Activated naive CD8-positive, alpha-beta T cell treated with anti-CD3 and anti-CD28 coated beads, Interleukin-2, amount 50 U/mL, for 24 hours (primary cell): ENCODE results near the gene TMCO6.
"Not testable (repeated sequence)": the region's sequence is repeated elsewhere in the genome, so short reads cannot be mapped to it uniquely, and the experiment has no call there.

Experiments used
- ATAC-seq: fragments of 150-1000 bp; cut with Tn5 transposase; one replicate; pipeline ENCODE4 v1.10.0; 2021
- DNase-seq: peaks from one replicate; pipeline ENCODE4 v3.0.0; 2021
- H3K27ac Mint-ChIP-seq: one replicate; pipeline ENCODE4 v1.8.0; 2021; ENCODE audit warnings: mild to moderate bottlenecking, mixed read lengths
- H3K27me3 Mint-ChIP-seq: one replicate; pipeline ENCODE4 v1.8.0; 2021; ENCODE audit warnings: mixed read lengths
- H3K36me3 Mint-ChIP-seq: one replicate; pipeline ENCODE4 v1.8.0; 2021; ENCODE audit warnings: low read depth, mixed read lengths
- H3K4me1 Mint-ChIP-seq: one replicate; pipeline ENCODE4 v1.8.0; 2021; ENCODE audit warnings: mixed read lengths
- H3K4me3 Mint-ChIP-seq: one replicate; pipeline ENCODE4 v1.8.0; 2021; ENCODE audit warnings: mild to moderate bottlenecking, moderate library complexity, mixed read lengths
- H3K9me3 Mint-ChIP-seq: one replicate; pipeline ENCODE4 v1.8.0; 2021; ENCODE audit warnings: mixed read lengths

The TMCO6 gene

DNA sequence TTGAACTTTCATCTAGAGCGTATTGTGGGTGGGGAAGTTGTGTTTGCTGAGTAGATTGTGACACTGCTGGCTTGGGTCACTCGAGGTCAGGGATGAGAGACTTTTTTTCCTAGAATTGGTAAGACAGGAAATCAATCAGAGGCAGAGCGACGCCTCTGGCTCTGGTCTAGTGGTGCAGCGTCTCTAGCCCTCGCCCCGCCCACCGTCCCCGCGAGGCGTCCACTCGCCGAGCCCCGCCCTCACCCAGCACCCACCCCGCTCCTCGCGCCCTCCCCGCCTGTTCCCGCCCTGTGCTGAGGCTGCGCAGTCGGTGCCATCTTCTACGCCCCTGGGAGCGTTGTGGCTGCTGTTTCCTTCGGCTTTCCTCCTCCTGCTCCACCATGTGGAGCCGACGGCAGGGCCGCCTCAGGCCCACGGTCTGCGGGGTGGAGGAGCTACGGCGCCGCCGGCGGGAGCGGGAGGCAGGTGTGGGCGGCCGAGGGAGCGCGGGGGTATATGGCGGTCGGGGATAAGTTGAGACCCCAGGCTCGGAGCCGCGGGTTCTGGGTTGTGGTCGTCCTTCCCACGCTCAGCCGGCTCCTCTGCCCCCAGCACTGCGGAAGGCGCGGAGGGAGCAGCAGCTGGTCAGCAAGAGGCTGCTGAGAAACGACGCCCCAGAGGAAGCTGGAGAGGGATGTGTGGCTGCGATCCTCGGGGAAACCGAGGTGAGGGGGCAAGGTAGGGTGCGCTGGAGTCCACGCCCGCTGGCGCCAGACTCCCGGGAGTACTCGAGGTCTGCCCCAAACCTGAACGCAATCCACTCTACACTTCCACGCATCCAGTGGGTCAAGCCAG is at the start of gene TMCO6:
Gene TMCO6, plus strand, starts transcription at position 304 of the 834 bp plus-strand sequence. Its CDS starts 77 bp downstream, at position 381.
- H3K27me3 Mint-ChIP-seq: no peaks in the 10 kb centered on the region
- H3K27ac Mint-ChIP-seq: peak within 1 kb of the TSS; percentile 94
- H3K36me3 Mint-ChIP-seq: peaks cover 24% of the 10 kb centered on the region
- H3K9me3 Mint-ChIP-seq: no peaks in the 10 kb centered on the region
- DNase-seq (peak; percentile 99), ATAC-seq (peak; percentile 91)
- H3K4me3 Mint-ChIP-seq: peak within 1 kb of the TSS; percentile 95
- H3K4me1 Mint-ChIP-seq: peaks cover 36% of the 10 kb centered on the region

GRCh38 chr5:140590861-140591260 is 48.4 kb upstream of the TMCO6 start:
- H3K27ac Mint-ChIP-seq: no peak overlapping the region

DNA sequence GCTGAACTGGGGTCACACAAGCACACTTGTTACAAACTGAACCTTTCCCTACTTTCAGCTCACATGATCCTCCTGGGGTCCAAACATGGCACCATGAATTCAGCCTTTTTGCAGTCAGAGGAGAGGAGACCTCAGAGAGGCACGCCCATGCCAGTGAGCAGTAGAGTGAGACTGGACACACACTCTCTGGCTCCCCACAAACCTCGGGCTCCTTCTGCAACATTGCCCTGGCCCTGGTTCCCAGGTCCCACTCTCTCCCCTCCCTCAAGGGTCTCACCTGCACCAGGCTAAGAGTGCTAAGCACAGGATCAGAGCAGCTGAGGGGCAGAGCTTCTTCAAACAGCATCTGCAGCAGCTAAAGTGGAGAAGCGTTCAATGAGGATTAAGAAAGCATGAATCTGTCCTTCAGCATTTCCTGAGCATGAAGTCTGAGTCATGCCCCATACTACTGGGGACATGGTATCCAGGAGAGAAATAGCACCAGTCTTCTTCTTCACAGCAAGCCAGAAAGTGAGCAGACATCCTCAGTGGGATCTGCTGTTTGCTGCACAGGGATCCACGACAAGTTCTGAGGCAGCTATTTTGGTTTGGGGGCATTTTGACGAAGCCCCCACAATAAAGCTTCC is 47.4 kb upstream of the TMCO6 start:
- Mint-ChIP-seq H3K4me3 (no peak overlapping the region), H3K36me3 (no peaks in the 10 kb centered on the region), H3K4me1 (peaks cover 6% of the 10 kb centered on the region), H3K27me3 (no peaks in the 10 kb centered on the region), H3K27ac (no peak overlapping the region), H3K9me3 (no peaks in the 10 kb centered on the region)
- DNase-seq: no peak
- ATAC-seq: no peak

More at GRCh38 chr5:140590861-140591260, 48.4 kb upstream of the TMCO6 start:
- Mint-ChIP-seq H3K36me3 (no peaks in the 10 kb centered on the region), H3K9me3 (no peaks in the 10 kb centered on the region), H3K4me1 (peaks cover 6% of the 10 kb centered on the region), H3K27me3 (no peaks in the 10 kb centered on the region), H3K4me3 (no peak overlapping the region)
- ATAC-seq: no peak
- DNase-seq: no peak

DNA sequence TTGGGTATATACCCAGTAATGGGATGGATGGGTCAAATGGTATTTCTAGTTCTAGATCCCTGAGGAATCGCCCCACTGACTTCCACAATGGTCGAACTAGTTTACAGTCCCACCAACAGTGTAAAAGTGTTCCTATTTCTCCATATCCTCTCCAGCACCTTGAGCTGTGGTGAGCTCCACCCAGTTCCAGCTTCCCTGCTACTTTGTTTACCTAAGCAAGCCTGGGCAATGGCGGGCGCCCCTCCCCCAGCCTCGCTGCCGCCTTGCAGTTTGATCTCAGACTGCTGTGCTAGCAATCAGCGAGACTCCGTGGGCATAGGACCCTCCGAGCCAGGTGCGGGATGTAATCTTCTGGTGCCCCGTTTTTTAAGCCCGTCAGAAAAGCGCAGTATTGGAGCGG is 46.2 kb upstream of the TMCO6 start:
- H3K27ac Mint-ChIP-seq, H3K9me3 Mint-ChIP-seq, H3K27me3 Mint-ChIP-seq, H3K4me3 Mint-ChIP-seq, ATAC-seq, H3K4me1 Mint-ChIP-seq, DNase-seq, H3K36me3 Mint-ChIP-seq: not testable (repeated sequence)

DNA sequence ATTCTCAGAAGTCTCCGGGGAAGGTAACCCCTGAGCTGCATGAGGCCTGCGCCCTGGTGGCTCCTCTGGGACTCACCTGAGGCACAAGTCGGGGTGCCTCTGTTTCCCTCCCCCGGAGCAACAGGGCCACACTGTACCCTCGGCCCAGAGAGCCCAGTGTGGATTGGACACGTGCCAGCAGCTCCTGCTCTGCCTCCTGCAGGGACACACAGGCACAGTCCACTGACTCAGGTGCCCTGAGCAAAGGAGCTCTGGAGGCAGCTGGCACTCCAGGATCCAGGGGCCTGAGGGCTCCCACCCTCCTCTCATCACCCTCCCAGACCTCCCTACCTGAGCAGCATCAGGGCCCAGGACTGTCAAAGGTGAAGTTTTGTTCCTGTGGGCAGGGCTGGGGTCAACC is 45.1 kb upstream of the TMCO6 start:
- Mint-ChIP-seq H3K9me3 (no peaks in the 10 kb centered on the region), H3K27me3 (no peaks in the 10 kb centered on the region), H3K4me1 (peaks cover 6% of the 10 kb centered on the region), H3K27ac (no peak overlapping the region), H3K36me3 (no peaks in the 10 kb centered on the region), H3K4me3 (no peak overlapping the region)
- ATAC-seq (no peak), DNase-seq (no peak)

GRCh38 chr5:140595538-140596300 is 43.5 kb upstream of the TMCO6 start:
- ATAC-seq: peak; percentile 40
- DNase-seq: no peak
- no peaks in the 10 kb centered on the region for H3K36me3 Mint-ChIP-seq

DNA sequence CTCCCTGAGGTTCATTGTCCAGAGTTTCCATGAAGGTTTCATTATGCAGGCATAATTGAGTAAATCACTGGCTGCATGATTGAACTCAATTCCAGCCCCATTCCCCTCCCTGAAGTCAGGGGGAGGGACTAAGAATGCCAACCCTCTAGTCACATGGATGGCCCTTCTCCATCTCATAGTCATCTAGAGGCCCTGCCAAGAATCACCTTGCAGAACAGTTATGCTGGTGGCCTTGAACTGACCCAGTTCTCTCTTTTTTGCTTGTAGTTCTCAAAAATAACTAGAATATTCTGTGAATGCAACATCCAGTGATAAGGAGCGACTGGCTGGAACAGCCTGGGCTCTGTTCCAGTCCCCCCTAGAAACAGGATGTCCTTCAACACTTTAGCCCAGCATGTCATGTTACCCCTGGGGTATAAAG is 42.9 kb upstream of the TMCO6 start:
- H3K9me3 Mint-ChIP-seq: no peaks in the 10 kb centered on the region
- DNase-seq (no peak), ATAC-seq (no peak)
- H3K4me1 Mint-ChIP-seq: peaks cover 6% of the 10 kb centered on the region
- no peak overlapping the region for H3K4me3 Mint-ChIP-seq
- H3K27me3 Mint-ChIP-seq: no peaks in the 10 kb centered on the region
- H3K27ac Mint-ChIP-seq: no peak overlapping the region
- H3K36me3 Mint-ChIP-seq: no peaks in the 10 kb centered on the region

More at GRCh38 chr5:140595538-140596300, 43.5 kb upstream of the TMCO6 start:
- peaks cover 6% of the 10 kb centered on the region for H3K4me1 Mint-ChIP-seq
- no peaks in the 10 kb centered on the region for H3K27me3 Mint-ChIP-seq
- no peak overlapping the region for H3K27ac Mint-ChIP-seq
- no peaks in the 10 kb centered on the region for H3K9me3 Mint-ChIP-seq
- no peak overlapping the region for H3K4me3 Mint-ChIP-seq

DNA sequence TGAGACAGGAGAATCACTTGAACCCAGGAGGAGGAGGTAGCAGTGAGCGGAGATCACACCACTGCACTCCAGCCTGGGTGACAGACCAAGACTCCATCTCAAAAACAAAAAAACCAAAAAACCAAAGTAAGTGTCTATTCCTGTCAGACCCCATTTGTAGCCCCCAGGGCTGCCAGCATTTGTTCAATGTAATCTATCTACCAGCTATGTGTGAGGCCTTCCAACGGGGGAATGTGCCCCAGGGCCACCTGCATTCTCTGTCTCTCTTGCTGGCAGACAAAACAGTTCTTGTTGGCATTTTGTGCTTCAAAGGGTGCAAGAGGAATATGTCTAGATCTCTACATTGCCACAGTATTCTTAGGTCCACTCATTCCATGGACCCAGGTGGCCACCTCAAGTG is 40.4 kb upstream of the TMCO6 start:
- Mint-ChIP-seq H3K27me3 (no peaks in the 10 kb centered on the region), H3K9me3 (no peaks in the 10 kb centered on the region)

DNA sequence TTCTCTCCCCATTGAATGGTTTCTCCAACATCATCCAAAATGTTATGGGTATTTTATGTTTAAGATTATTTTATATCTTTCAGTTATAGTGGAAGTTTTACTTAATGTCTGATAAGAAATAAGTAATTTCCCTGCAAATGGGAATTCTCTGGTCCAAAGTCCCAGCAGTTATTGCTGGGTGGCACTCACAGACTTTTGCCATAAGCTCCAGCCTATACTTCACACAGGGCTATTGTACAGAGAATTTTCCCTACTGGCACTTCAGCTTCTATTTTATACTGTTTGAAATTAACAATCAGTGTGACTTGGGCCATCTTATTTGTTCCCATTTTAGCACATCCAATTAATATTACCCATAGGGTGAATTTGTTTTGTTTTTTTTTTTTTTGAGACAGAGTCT is 39.2 kb upstream of the TMCO6 start:
- H3K4me3 Mint-ChIP-seq: no peak overlapping the region
- H3K27ac Mint-ChIP-seq: no peak overlapping the region
- no peaks in the 10 kb centered on the region for H3K9me3 Mint-ChIP-seq
- peaks cover 6% of the 10 kb centered on the region for H3K4me1 Mint-ChIP-seq
- ATAC-seq: no peak
- DNase-seq: no peak
- H3K36me3 Mint-ChIP-seq: no peaks in the 10 kb centered on the region
- H3K27me3 Mint-ChIP-seq: no peaks in the 10 kb centered on the region

More for the DNA sequence above, 40.4 kb upstream of the TMCO6 start:
- ATAC-seq: no peak
- no peak overlapping the region for H3K4me3 Mint-ChIP-seq
- no peak for DNase-seq
- H3K36me3 Mint-ChIP-seq: no peaks in the 10 kb centered on the region
- no peak overlapping the region for H3K27ac Mint-ChIP-seq
- peaks cover 6% of the 10 kb centered on the region for H3K4me1 Mint-ChIP-seq

GRCh38 chr5:140602147-140602546 is 37.1 kb upstream of the TMCO6 start:
- no peaks in the 10 kb centered on the region for H3K4me1 Mint-ChIP-seq
- H3K36me3 Mint-ChIP-seq: no peaks in the 10 kb centered on the region
- DNase-seq: no peak
- H3K9me3 Mint-ChIP-seq: no peaks in the 10 kb centered on the region
- no peak overlapping the region for H3K27ac Mint-ChIP-seq
- no peaks in the 10 kb centered on the region for H3K27me3 Mint-ChIP-seq
- H3K4me3 Mint-ChIP-seq: no peak overlapping the region
- ATAC-seq: no peak

GRCh38 chr5:140603446-140603698 is 35.9 kb upstream of the TMCO6 start:
- H3K27ac Mint-ChIP-seq, H3K36me3 Mint-ChIP-seq: not testable (repeated sequence)

DNA sequence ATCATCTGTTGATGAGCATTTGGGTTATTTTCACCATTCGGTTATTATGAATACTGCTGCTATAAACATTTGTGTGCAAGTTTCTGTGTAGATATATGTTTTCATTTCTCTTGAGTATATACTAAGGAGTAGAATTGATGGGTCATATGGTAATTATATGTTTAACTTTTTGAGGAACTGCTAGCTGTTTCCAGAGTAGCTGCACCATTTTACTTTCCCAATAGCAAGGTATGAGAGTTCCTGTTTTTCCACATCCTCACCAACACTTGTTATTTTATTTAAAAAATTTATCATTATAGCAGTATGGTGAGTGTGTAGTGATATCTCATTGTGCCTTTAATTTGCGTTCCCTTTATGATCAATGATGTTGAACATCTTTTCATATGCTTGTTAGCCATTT is 35.5 kb upstream of the TMCO6 start:
- Mint-ChIP-seq H3K27me3 (no peaks in the 10 kb centered on the region), H3K9me3 (no peaks in the 10 kb centered on the region), H3K4me3 (no peak overlapping the region), H3K4me1 (no peaks in the 10 kb centered on the region), H3K27ac (no peak overlapping the region), H3K36me3 (no peaks in the 10 kb centered on the region)
- DNase-seq (no peak), ATAC-seq (no peak)

More at GRCh38 chr5:140603446-140603698, 35.9 kb upstream of the TMCO6 start:
- H3K9me3 Mint-ChIP-seq, H3K4me1 Mint-ChIP-seq, DNase-seq, ATAC-seq, H3K27me3 Mint-ChIP-seq, H3K4me3 Mint-ChIP-seq: not testable (repeated sequence)

DNA sequence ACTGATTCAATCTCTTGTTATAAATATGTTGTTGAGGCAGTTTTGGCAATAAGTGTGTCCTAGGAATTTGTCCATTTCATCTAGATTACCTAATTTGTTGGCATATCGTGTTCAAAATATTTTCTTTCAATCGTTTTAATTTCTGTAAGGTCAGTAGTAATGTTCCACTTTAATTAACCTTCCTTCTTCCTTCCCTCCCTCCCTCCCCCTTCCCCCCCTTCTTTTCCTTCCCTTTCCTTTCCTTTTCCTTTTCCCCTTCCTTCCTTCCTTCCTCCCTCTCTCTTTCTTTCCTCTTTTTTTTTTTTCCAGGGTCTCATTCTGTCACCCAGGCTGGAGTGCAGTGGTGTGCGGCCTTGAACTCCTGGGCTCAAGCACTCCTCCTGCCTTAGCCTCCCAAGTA is 33.4 kb upstream of the TMCO6 start:
- no peaks in the 10 kb centered on the region for H3K9me3 Mint-ChIP-seq
- no peaks in the 10 kb centered on the region for H3K36me3 Mint-ChIP-seq
- ATAC-seq (no peak), DNase-seq (no peak)
- no peak overlapping the region for H3K4me3 Mint-ChIP-seq
- H3K27me3 Mint-ChIP-seq: no peaks in the 10 kb centered on the region
- no peak overlapping the region for H3K27ac Mint-ChIP-seq
- H3K4me1 Mint-ChIP-seq: no peaks in the 10 kb centered on the region

DNA sequence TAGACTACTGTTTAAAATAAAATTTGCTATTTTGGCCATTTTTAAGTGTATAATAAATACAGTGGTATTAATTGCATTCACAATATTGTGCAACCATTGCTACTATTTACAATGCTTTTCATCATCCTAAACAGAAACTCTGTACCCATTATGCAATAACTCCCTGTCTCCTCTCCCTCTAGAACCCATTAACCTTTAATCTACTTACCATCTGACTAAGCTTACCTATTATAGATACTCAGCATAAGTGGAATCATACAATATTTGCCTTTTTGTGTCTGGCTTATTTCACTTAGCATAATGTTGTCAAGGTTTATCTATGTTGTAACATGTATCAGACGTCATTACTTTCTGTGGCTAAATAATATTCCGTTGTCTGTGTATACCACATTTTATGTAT is 32.2 kb upstream of the TMCO6 start:
- H3K4me1 Mint-ChIP-seq: peaks cover 6% of the 10 kb centered on the region
- H3K4me3 Mint-ChIP-seq: no peak overlapping the region
- no peak for DNase-seq
- H3K9me3 Mint-ChIP-seq: no peaks in the 10 kb centered on the region
- no peaks in the 10 kb centered on the region for H3K36me3 Mint-ChIP-seq
- no peak overlapping the region for H3K27ac Mint-ChIP-seq
- ATAC-seq: peak; percentile 10
- H3K27me3 Mint-ChIP-seq: peaks cover 3% of the 10 kb centered on the region

DNA sequence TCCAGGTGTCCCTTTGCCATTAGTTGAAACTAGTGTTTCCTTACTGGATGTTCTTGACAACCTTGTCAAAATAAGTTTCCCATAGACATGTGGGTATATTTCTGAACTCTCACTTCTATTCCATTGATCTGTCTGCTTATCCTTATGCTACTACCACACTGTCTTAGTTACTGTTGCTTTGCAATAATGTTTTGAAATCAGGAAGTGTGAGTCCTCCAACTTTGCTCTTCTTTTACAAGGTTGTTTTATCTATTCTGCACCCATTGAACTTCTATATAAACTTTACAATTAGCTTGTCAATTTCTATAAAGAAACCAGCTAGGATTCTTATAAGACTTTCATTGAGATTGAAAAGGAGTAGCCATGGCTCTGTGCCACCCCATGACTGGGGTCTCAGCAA is 30.5 kb upstream of the TMCO6 start:
- peaks cover 11% of the 10 kb centered on the region for H3K27me3 Mint-ChIP-seq
- DNase-seq: no peak
- no peak overlapping the region for H3K4me3 Mint-ChIP-seq
- H3K4me1 Mint-ChIP-seq: peaks cover 11% of the 10 kb centered on the region
- no peak overlapping the region for H3K27ac Mint-ChIP-seq
- H3K36me3 Mint-ChIP-seq: no peaks in the 10 kb centered on the region
- no peaks in the 10 kb centered on the region for H3K9me3 Mint-ChIP-seq
- ATAC-seq: no peak
